Uterus (tissue), 4 donors: ENCODE data around the gene PHF11. TPM values are rescaled to one million over a fixed set of nuclear protein-coding genes. Genes with fewer than 3 reads are reported as not detected.

Experiments used
- DNase-seq, 2 donors: peaks; one replicate each; pipeline ENCODE4 v3.0.0-alpha.2; 2019 to 2020
- H3K27ac ChIP-seq, 2 donors: fragments of 200-600 bp; sonication (generic); 1 replicate in 1 of 2; 2 replicates in 1 of 2; pipeline ENCODE4 v1.5.1; 2016 to 2018
- H3K27me3 ChIP-seq, 2 donors: fragments of 200-600 bp; sonication (generic); one replicate each; pipeline ENCODE4 v1.5.1; 2018 to 2019; ENCODE audit warnings: control low read depth in 1 of 2
- H3K36me3 ChIP-seq, 2 donors: fragments of 200-600 bp; sonication (generic); one replicate each; pipeline ENCODE4 v1.5.1; 2019; ENCODE audit warnings: control low read depth in 1 of 2
- H3K4me1 ChIP-seq, 2 donors: fragments of 200-600 bp; sonication (generic); one replicate each; pipeline ENCODE4 v1.5.1; 2018 to 2019; ENCODE audit warnings: control low read depth in 1 of 2
- H3K4me3 ChIP-seq, 2 donors: fragments of 200-600 bp; sonication (generic); 1 replicate in 1 of 2; 2 replicates in 1 of 2; pipeline ENCODE4 v1.5.1; 2018 to 2019; ENCODE audit warnings: mild to moderate bottlenecking in 1 of 2
- H3K9me3 ChIP-seq, 2 donors: fragments of 200-600 bp; sonication (generic); one replicate each; pipeline ENCODE4 v1.5.1; 2019; ENCODE audit warnings: control low read depth in 1 of 2
- POLR2A ChIP-seq, 2 donors: fragments of 450-650 bp; IDR thresholded peaks; one replicate each; pipeline ENCODE4 v1.6.1; 2016; ENCODE audit warnings: antibody characterized with exemption in 2 of 2, mild to moderate bottlenecking in 1 of 2, moderate library complexity in 1 of 2
- intact Hi-C: fragments of 100-400 bp; cut with DNase I; formaldehyde crosslinking; loops from one replicate; pipeline ENCODE4 v1.15.1; 2023; ENCODE audit warnings: low total_unique reads
- total RNA-seq, 4 donors: library from RNA; depleted of rRNA in 3 of 4; stranded (reverse); fragments of >200 nt in 3 of 4; gene quantifications; one replicate each; pipeline versions ENCODE4 v1.1.0 to v1.2.4, GENCODE V29; 2014 to 2023
- TF ChIP-seq, protein P1 (sequence below), 4 experiments: fragments of 200-600 bp in 2 of 4; fragments of 450-650 bp in 2 of 4; sonication (generic) in 2 of 4; IDR thresholded peaks; one replicate each; pipeline ENCODE4 v1.5.1; 2016 to 2019; ENCODE audit warnings: antibody characterized with exemption in 4 of 4, mild to moderate bottlenecking in 2 of 4, moderate library complexity in 1 of 4
- donor health status: DM: yes; HTN: yes; CAD: no.

The PHF11 gene
- total RNA-seq, 4 donors from 2014 or later = 26.2 to 70.9 (median 27.2) TPM

DNA sequence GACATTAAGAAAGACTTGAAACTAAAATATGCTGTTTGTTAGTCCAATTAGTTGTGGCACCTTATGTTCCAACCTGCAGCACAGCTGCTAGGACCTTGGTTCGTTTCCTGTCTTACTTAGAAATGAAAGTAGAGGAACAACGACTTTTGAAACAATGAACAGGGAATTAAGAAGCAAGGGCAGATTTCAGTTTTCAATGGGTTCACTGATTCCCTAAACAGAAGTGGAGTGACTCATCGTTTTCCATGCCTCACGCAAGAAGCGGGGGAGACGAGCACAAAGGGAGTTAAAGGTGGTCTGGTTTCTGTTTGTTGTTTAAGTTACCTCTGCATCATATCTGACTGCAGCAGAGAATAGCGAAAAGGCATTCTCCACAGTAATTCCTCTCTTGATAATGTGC, 44.8 kb downstream of the PHF11 start:
- TF ChIP-seq, protein P1, sequence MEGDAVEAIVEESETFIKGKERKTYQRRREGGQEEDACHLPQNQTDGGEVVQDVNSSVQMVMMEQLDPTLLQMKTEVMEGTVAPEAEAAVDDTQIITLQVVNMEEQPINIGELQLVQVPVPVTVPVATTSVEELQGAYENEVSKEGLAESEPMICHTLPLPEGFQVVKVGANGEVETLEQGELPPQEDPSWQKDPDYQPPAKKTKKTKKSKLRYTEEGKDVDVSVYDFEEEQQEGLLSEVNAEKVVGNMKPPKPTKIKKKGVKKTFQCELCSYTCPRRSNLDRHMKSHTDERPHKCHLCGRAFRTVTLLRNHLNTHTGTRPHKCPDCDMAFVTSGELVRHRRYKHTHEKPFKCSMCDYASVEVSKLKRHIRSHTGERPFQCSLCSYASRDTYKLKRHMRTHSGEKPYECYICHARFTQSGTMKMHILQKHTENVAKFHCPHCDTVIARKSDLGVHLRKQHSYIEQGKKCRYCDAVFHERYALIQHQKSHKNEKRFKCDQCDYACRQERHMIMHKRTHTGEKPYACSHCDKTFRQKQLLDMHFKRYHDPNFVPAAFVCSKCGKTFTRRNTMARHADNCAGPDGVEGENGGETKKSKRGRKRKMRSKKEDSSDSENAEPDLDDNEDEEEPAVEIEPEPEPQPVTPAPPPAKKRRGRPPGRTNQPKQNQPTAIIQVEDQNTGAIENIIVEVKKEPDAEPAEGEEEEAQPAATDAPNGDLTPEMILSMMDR (IDR thresholded peaks at IDR 0.05) = no peak
- no peak for TF ChIP-seq POLR2A (IDR thresholded peaks at IDR 0.05)
- H3K9me3 ChIP-seq = no peaks in the 10 kb centered on the region
- H3K4me1 ChIP-seq = peaks cover 0 to 5% of the 10 kb centered on the region in 2 donors
- no peaks in the 10 kb centered on the region for H3K36me3 ChIP-seq
- peak; percentile 64 to 85 for DNase-seq
- H3K27me3 ChIP-seq = no peaks in the 10 kb centered on the region
- peak overlapping the region; percentile 2 to 14 for H3K4me3 ChIP-seq
- intact Hi-C loops = no loop called here
- H3K27ac ChIP-seq = peak overlapping the region; percentile 81 to 82

DNA sequence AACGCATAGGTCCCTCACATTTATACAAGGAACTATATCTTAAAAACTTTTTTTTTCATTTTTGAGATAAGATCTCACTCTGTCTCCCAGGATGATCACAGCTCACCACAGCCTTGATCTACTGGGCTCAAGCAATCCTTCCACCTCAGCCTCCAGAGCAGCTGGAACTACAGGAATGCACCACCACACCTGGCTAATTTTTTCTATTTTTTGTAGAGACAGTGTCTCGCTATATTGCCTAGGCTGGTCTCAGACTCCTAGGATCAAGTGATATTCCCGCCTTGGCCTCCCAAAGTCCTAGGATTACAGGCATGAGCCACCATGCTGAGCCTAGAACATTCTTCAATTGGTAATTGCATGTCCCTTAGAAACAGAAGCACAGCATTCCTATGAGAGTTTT, 47.9 kb downstream of the PHF11 start:
- intact Hi-C loops = no loop called here
- Histone ChIP-seq H3K27ac (no peak overlapping the region), H3K27me3 (no peaks in the 10 kb centered on the region), H3K36me3 (no peaks in the 10 kb centered on the region), H3K4me1 (peaks cover 0 to 5% of the 10 kb centered on the region in 2 donors), H3K9me3 (no peaks in the 10 kb centered on the region), H3K4me3 (no peak overlapping the region)
- DNase-seq = no peak
- TF ChIP-seq, protein P1 (IDR thresholded peaks at IDR 0.05) = no peak
- no peak for TF ChIP-seq POLR2A (IDR thresholded peaks at IDR 0.05)

DNA sequence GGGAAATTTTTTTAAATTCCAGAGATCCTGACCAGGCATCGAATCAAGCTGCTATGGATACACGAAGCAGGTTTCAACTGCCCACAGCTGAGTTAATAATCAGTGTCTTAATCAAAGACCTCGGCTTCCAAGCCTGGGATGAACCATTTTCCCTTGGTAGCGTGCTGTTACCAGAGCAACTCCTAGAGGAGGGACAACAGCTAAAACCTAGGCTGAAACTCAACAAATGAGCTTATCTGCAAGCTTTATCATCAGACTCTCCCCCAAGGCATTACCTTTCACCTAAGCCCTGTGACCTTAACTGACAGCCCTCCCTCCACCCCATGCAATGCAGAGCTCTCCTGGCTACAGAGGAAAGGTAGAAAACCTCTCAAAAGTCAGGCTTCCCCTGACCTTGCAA, 49.9 kb downstream of the PHF11 start:
- no peak for TF ChIP-seq POLR2A (IDR thresholded peaks at IDR 0.05)
- TF ChIP-seq, protein P1 (IDR thresholded peaks at IDR 0.05) = no peak
- Histone ChIP-seq H3K27me3 (no peaks in the 10 kb centered on the region), H3K27ac (peak overlapping the region; percentile 59 to 61), H3K4me1 (no peaks in the 10 kb centered on the region), H3K36me3 (no peaks in the 10 kb centered on the region), H3K9me3 (no peaks in the 10 kb centered on the region), H3K4me3 (no peak overlapping the region)
- intact Hi-C loops = no loop called here
- no peak for DNase-seq

DNA sequence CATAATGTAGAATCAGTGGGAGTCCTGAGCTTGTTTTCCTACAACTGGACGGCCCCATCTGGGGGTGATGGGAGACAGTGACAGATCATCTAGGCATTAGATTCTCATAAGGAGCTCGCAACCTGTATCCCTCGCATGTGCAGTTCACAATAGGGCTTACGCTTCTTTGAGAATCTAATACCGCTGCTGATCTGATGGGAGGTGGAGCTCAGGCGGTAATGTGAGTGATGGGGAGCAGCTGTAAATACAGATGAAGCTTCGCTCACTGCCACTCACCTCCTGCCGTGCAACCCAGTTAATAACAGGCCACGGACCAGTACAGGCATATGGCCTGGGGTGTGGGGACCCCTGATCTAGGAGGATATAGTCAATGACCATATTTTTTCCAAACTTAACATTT, 50.8 kb downstream of the PHF11 start:
- Histone ChIP-seq H3K4me3 (no peak overlapping the region), H3K9me3 (no peaks in the 10 kb centered on the region), H3K27me3 (no peaks in the 10 kb centered on the region), H3K27ac (peak overlapping the region; percentile 59 to 61), H3K36me3 (no peaks in the 10 kb centered on the region), H3K4me1 (no peaks in the 10 kb centered on the region)
- intact Hi-C loops = no loop called here
- DNase-seq = peak in 1 of 2 donors; percentile 27
- TF ChIP-seq, protein P1 (IDR thresholded peaks at IDR 0.05) = no peak
- no peak for TF ChIP-seq POLR2A (IDR thresholded peaks at IDR 0.05)

DNA sequence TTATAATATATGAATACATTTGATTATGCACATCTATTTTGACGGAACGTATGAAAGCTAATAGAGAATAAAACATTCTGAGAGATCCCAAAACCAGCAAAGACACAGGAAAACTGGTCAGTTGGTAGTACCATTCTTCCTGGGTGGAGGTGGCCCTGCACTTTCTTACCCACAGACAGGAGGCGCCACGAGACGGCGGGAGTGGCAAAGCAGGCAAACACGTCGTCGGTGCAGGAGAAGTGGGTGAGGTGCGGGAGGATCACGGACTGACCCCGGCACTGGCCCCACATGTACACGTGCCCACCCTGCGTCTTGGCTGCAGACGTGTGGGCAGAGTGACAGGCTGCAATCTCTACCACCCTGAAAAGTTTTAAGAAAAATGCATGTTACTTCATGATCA, 53.5 kb downstream of the PHF11 start:
- TF ChIP-seq, protein P1 (IDR thresholded peaks at IDR 0.05) = no peak
- TF ChIP-seq POLR2A (IDR thresholded peaks at IDR 0.05) = no peak
- no peaks in the 10 kb centered on the region for H3K9me3 ChIP-seq
- DNase-seq = no peak
- H3K4me3 ChIP-seq = no peak overlapping the region
- H3K4me1 ChIP-seq = no peaks in the 10 kb centered on the region
- H3K27ac ChIP-seq = no peak overlapping the region
- intact Hi-C loops = no loop called here
- no peaks in the 10 kb centered on the region for H3K36me3 ChIP-seq
- no peaks in the 10 kb centered on the region for H3K27me3 ChIP-seq
